HepG2 (cell line): Measurements from ENCODE around the gene AGTRAP. TPM values are rescaled to one million over a fixed set of nuclear protein-coding genes. Genes with fewer than 3 reads are reported as not detected.

Experiments used
- ATAC-seq: fragments of 200-7000 bp; cut with Tn5 transposase; 3 replicates; pipeline ENCODE4 v1.9.1; 2020; ENCODE audit warnings: mild to moderate bottlenecking, moderate library complexity
- BruUV-seq: library from RNA; stranded (reverse); fragments of 400-500 nt; replicated peaks from 2 replicates; lab custom pipeline; 2021; lab: Mats Ljungman, UMichigan
- CTCF ChIA-PET: fragments of 300-600 bp; formaldehyde crosslinking; extraction: SDS; loops from one replicate; lab custom pipeline; 2021; ENCODE audit warnings: low total read pairs, inconsistent platforms, low intra/inter-chr PET ratio; lab: Yijun Ruan, JAX
- POLR2A ChIA-PET: fragments of 350-600 bp; sonication (Branson Sonifier 250); formaldehyde crosslinking; loops from one replicate; lab custom pipeline; 2020; ENCODE audit warnings: antibody characterized with exemption, inconsistent platforms; lab: Yijun Ruan, JAX
- DNase-seq: peaks from one replicate; pipeline ENCODE4 v3.0.0-alpha.2; 2015; ENCODE audit warnings: low spot score
- FAIRE-seq: peaks from 3 replicates; lab custom pipeline; 2011; peaks lifted over from hg19 to GRCh38; lab: Jason Lieb, UNC
- H2AFZ ChIP-seq: one replicate; pipeline ENCODE4 v1.6.1; 2011; ENCODE audit warnings: low read length, inconsistent platforms
- H3K27ac ChIP-seq: fragments of 300-600 bp; 3 replicates; pipeline ENCODE4 v1.8.0; 2011; ENCODE audit warnings: mixed run types, mild to moderate bottlenecking, mixed read lengths, low read length, inconsistent platforms; ENCODE audit not compliant: insufficient read depth; ENCODE audit errors: extremely low read length
- H3K27me3 ChIP-seq, 2 experiments: fragments of 200-600 bp in 1 of 2; 2 replicates in 1 of 2; 3 replicates in 1 of 2; pipeline versions ENCODE4 v1.6.0 to v1.8.0; 2011; ENCODE audit warnings: low read length in 2 of 2, mild to moderate bottlenecking in 2 of 2, moderate library complexity in 2 of 2, inconsistent platforms in 1 of 2; ENCODE audit not compliant: insufficient read depth in 2 of 2, control insufficient read depth in 1 of 2
- H3K36me3 ChIP-seq, 2 experiments: fragments of 200-600 bp in 1 of 2; replicated peaks in 1 of 2; 2 replicates in 1 of 2; 3 replicates in 1 of 2; pipeline versions ENCODE4 v1.5.1 to v1.8.0; 2011; ENCODE audit warnings: low read length in 2 of 2, inconsistent platforms in 1 of 2; ENCODE audit not compliant: insufficient read depth in 2 of 2, control insufficient read depth in 1 of 2
- H3K4me1 ChIP-seq: 2 replicates; pipeline ENCODE4 v1.5.1; 2012; ENCODE audit warnings: low read length, inconsistent platforms; ENCODE audit not compliant: insufficient read depth
- H3K4me2 ChIP-seq: 2 replicates; pipeline ENCODE4 v1.6.0; 2011; ENCODE audit warnings: low read depth, low read length, inconsistent platforms
- H3K4me3 ChIP-seq, 3 experiments: fragments of 200-600 bp in 1 of 3; sonication (generic), shearing (Covaris generic) in 1 of 3; replicated peaks in 1 of 3; 2 replicates each; pipeline ENCODE4 v1.5.1; 2011 to 2016; ENCODE audit warnings: low read length in 3 of 3, inconsistent platforms in 2 of 3, low read depth in 2 of 3, mild to moderate bottlenecking in 2 of 3, control low read depth in 1 of 3, mixed read lengths in 1 of 3; ENCODE audit not compliant: insufficient read depth in 1 of 3
- H3K79me2 ChIP-seq: one replicate; pipeline ENCODE4 v1.6.1; 2011; ENCODE audit warnings: low read length, inconsistent platforms; ENCODE audit not compliant: insufficient read depth
- H3K9ac ChIP-seq: 2 replicates; pipeline ENCODE4 v1.6.0; 2011; ENCODE audit warnings: mild to moderate bottlenecking, low read depth, low read length, inconsistent platforms; ENCODE audit not compliant: insufficient read depth
- H3K9me3 ChIP-seq: 2 replicates; pipeline ENCODE4 v1.5.1; 2012; ENCODE audit warnings: mild to moderate bottlenecking, low read length
- H4K20me1 ChIP-seq: 2 replicates; pipeline ENCODE4 v1.6.0; 2011; ENCODE audit warnings: inconsistent platforms, mild to moderate bottlenecking, low read length, moderate library complexity; ENCODE audit not compliant: insufficient read depth
- ARHGAP35 ChIP-seq: sonication (generic); formaldehyde crosslinking; IDR thresholded peaks from 2 replicates; pipeline ENCODE4 v1.9.0; 2022; ENCODE audit warnings: mild to moderate bottlenecking, inconsistent platforms, moderate library complexity, missing genetic modification reagents, borderline replicate concordance
- CBX5 ChIP-seq: sonication (generic); formaldehyde crosslinking; IDR thresholded peaks from 2 replicates; pipeline ENCODE4 v1.4.0; 2020; ENCODE audit warnings: missing genetic modification reagents, borderline replicate concordance
- FOSL2 ChIP-seq: sonication (generic); formaldehyde crosslinking; IDR thresholded peaks from 2 replicates; pipeline ENCODE4 v1.4.0; 2020; ENCODE audit warnings: missing genetic modification reagents
- HNF4A ChIP-seq: sonication (generic); formaldehyde crosslinking; IDR thresholded peaks from 2 replicates; pipeline ENCODE4 v1.4.0; 2020; ENCODE audit warnings: missing genetic modification reagents
- NCOR1 ChIP-seq: fragments of 200-600 bp; sonication (generic); IDR thresholded peaks from 2 replicates; pipeline ENCODE4 v1.7.0; 2017; ENCODE audit warnings: antibody characterized with exemption, low read length, borderline replicate concordance
- SKI ChIP-seq: fragments of 450-650 bp; IDR thresholded peaks from one replicate; pipeline ENCODE4 v1.6.1; 2018; ENCODE audit warnings: mild to moderate bottlenecking; ENCODE audit not compliant: partially characterized antibody
- SSRP1 ChIP-seq: IDR thresholded peaks from 2 replicates; pipeline ENCODE4 v1.6.1; 2016; ENCODE audit warnings: control low read depth
- ZBTB7B ChIP-seq: sonication (generic); formaldehyde crosslinking; IDR thresholded peaks from 2 replicates; pipeline ENCODE4 v1.4.0; 2020; ENCODE audit warnings: missing genetic modification reagents
- ZNF510 ChIP-seq: sonication (generic); formaldehyde crosslinking; IDR thresholded peaks from 2 replicates; pipeline ENCODE4 v1.4.0; 2020; ENCODE audit warnings: low read depth, mild to moderate bottlenecking, missing genetic modification reagents
- ZNF850 ChIP-seq: sonication (generic); formaldehyde crosslinking; conservative IDR thresholded peaks from 2 replicates; pipeline ENCODE4 v1.9.0; 2021; ENCODE audit warnings: mild to moderate bottlenecking, missing genetic modification reagents
- WGBS: methylation state at CpG from one replicate; pipeline ENCODE4 v1.1.6; 2017; ENCODE audit warnings: low lambda C conversion rate; 5-methylcytosine and 5-hydroxymethylcytosine counted together
- in situ Hi-C: cut with HindIII; loops from 2 replicates; pipeline ENCODE4 v1.10.0; 2017; ENCODE audit warnings: low pct_unique_long_range_greater_than_20kb; ENCODE audit not compliant: extremely low pct_ligation_motif_present
- intact Hi-C: fragments of 100-400 bp; cut with micrococcal nuclease; formaldehyde crosslinking; loops from one replicate; pipeline ENCODE4 v1.10.0; 2022; ENCODE audit not compliant: unreplicated experiment
- polyA plus RNA-seq, 8 experiments: library from polyadenylated mRNA; depleted of rRNA in 3 of 8; stranded (reverse) in 7 of 8; unstranded in 1 of 8; fragments of >200 nt; fragmentation: Illumina TruSeq in 4 of 8; extraction: Trizol in 4 of 8; gene quantifications; 2 replicates each; pipeline versions ENCODE4 v1.2.1 to v1.2.3, GENCODE V29; 2011 to 2016; ENCODE audit warnings: low read depth in 4 of 8, missing spikeins in 1 of 8, mixed read lengths in 1 of 8; ENCODE audit not compliant: insufficient read depth in 1 of 8
- total RNA-seq, 5 experiments: library from RNA; depleted of rRNA; stranded (reverse); fragments of >200 nt; fragmentation: Illumina TruSeq; extraction: Trizol; gene quantifications; 2 replicates each; pipeline ENCODE4 v1.2.3, GENCODE V29; 2016; ENCODE audit warnings: low read depth in 1 of 5
- TF ChIP-seq, protein P1 (sequence below): sonication (generic); formaldehyde crosslinking; IDR thresholded peaks from 2 replicates; pipeline ENCODE4; 2020; ENCODE audit warnings: missing genetic modification reagents, mild to moderate bottlenecking, borderline replicate concordance
- TF ChIP-seq, protein P2 (sequence below): sonication (generic); formaldehyde crosslinking; IDR thresholded peaks from 2 replicates; pipeline ENCODE4 v1.4.0; 2020; ENCODE audit warnings: mild to moderate bottlenecking, low read depth, missing genetic modification reagents
- TF ChIP-seq, protein P3 (sequence below): sonication (generic); formaldehyde crosslinking; IDR thresholded peaks from 2 replicates; pipeline ENCODE4 v1.8.1; 2022; ENCODE audit warnings: mild to moderate bottlenecking, missing genetic modification reagents
- TF ChIP-seq, protein P4 (sequence below): sonication (generic); formaldehyde crosslinking; conservative IDR thresholded peaks from 2 replicates; pipeline ENCODE4 v1.4.0; 2020; ENCODE audit warnings: missing genetic modification reagents

The AGTRAP gene
- total and polyA plus RNA-seq, 2 of the 13 experiments (the other 11 are each of a cell fraction or from before 2014, with no cell fraction given): 28.3 to 32.0 TPM

DNA sequence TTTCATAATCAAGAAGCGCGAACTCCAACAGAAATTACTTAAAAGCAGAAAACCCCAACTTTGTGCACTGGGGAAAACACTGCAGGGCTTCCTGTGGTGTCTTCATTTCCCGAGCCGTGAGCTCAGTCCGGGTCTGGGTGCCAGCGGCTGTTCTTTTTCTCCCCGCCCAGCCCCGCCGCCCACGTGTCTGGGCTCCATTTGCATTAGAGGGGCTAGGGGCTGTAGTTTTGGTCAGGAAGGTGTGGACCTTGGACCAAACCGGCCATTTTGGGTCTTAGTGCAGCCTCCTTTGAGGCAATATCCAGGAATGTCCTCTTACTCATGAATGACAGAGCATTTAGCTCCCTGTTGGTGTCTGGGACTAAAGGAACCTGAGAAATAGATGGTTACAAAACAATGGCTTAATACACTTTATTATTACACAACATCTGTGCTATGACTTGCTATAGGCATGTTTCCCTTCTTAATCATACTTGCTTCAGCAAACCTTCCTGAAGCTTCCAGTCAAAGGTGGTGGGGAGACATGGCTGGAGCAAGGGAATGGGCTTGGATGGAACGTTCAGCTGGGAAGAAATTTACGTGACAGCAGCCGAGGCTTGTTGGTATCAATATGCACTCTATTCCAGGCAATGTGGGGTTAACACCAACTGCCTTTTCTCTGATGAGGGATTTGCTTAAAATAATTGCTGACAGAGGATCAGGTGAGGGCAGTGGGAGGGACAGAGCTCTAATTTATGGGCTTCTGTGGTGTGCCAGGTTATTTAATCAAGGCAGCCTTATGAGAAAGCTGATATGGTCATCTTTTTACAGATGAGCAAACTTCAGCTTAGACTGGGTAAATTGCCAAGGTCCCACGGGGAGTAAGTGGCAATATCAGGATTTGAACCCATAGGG lies 1.1 kb downstream of the AGTRAP start (continued):
- TF ChIP-seq, protein P1, sequence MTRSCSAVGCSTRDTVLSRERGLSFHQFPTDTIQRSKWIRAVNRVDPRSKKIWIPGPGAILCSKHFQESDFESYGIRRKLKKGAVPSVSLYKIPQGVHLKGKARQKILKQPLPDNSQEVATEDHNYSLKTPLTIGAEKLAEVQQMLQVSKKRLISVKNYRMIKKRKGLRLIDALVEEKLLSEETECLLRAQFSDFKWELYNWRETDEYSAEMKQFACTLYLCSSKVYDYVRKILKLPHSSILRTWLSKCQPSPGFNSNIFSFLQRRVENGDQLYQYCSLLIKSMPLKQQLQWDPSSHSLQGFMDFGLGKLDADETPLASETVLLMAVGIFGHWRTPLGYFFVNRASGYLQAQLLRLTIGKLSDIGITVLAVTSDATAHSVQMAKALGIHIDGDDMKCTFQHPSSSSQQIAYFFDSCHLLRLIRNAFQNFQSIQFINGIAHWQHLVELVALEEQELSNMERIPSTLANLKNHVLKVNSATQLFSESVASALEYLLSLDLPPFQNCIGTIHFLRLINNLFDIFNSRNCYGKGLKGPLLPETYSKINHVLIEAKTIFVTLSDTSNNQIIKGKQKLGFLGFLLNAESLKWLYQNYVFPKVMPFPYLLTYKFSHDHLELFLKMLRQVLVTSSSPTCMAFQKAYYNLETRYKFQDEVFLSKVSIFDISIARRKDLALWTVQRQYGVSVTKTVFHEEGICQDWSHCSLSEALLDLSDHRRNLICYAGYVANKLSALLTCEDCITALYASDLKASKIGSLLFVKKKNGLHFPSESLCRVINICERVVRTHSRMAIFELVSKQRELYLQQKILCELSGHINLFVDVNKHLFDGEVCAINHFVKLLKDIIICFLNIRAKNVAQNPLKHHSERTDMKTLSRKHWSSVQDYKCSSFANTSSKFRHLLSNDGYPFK (CRISPR knock-in tag): peak; percentile 97
- TF ChIP-seq CBX5 (CRISPR knock-in tag) (0 out of 2 replicates have a peak, but pooled peaks have one; percentile 11), NCOR1 (peak; percentile 32; the same call in 1 of the 2 replicates), SKI (peak; percentile 17), HNF4A (CRISPR knock-in tag) (peak; percentile 70)
- TF ChIP-seq, protein P2, sequence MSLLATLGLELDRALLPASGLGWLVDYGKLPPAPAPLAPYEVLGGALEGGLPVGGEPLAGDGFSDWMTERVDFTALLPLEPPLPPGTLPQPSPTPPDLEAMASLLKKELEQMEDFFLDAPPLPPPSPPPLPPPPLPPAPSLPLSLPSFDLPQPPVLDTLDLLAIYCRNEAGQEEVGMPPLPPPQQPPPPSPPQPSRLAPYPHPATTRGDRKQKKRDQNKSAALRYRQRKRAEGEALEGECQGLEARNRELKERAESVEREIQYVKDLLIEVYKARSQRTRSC (CRISPR knock-in tag): no peak

DNA sequence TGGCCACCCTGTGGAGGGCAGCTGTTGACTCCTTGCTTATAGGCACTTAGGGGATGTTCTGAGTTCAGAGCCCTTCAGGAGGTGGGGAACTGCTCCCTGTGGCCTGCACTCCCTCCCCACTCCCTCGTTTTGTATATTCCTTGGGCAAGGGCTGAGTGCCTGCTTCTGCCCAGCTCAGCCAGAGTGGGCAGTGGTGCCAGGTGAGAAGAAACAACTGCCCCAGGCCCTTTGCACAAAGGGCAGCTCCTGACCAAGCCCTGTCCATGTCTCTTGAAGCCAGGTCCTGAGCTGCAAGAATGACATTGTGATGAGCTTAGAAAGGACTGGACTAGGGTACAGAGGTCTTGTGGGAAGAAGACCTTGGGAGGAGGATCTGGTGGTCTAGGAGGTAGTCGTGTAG lies 2.2 kb downstream of the AGTRAP start:
- BruUV-seq: no TSS peak
- Histone ChIP-seq H3K4me1 (peaks cover 35% of the 10 kb centered on the region), H3K27ac (no peak overlapping the region), H3K4me2 (no peak overlapping the region), H2AFZ (no peak overlapping the region), H3K4me3 (no peak overlapping the region), H3K9me3 (no peaks in the 10 kb centered on the region), H3K9ac (no peak overlapping the region), H4K20me1 (no peaks in the 10 kb centered on the region), H3K79me2 (no peaks in the 10 kb centered on the region), H3K36me3 (no peaks in the 10 kb centered on the region), H3K27me3 (peaks cover 0 to 3% of the 10 kb centered on the region in 2 experiments; a peak in 1 of 5 replicates)
- in situ Hi-C loops (no loop called here), intact Hi-C loops (no loop called here)
- ChIA-PET POLR2A (interaction anchor here (1.3 to 3.5 kb wide), 5 partner anchors 18 to 246 kb away, joined by 4 to 17 read pairs (median 8); partner anchors contain the start of gene MFN2), CTCF (no interaction called here)
- DNase-seq (no peak), ATAC-seq (no peak), FAIRE-seq (no peak)
- WGBS: 86% methylated on average over 2 of the region's 2 CpGs
- TF ChIP-seq ZNF510 (CRISPR knock-in tag) (no peak), SSRP1 (CRISPR knock-in tag) (no peak), ZNF850 (CRISPR knock-in tag) (no peak), ZBTB7B (CRISPR knock-in tag) (no peak), ARHGAP35 (CRISPR knock-in tag) (no peak), FOSL2 (CRISPR knock-in tag) (no peak)
- TF ChIP-seq, protein P3, sequence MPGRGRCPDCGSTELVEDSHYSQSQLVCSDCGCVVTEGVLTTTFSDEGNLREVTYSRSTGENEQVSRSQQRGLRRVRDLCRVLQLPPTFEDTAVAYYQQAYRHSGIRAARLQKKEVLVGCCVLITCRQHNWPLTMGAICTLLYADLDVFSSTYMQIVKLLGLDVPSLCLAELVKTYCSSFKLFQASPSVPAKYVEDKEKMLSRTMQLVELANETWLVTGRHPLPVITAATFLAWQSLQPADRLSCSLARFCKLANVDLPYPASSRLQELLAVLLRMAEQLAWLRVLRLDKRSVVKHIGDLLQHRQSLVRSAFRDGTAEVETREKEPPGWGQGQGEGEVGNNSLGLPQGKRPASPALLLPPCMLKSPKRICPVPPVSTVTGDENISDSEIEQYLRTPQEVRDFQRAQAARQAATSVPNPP: no peak
- TF ChIP-seq, protein P4, sequence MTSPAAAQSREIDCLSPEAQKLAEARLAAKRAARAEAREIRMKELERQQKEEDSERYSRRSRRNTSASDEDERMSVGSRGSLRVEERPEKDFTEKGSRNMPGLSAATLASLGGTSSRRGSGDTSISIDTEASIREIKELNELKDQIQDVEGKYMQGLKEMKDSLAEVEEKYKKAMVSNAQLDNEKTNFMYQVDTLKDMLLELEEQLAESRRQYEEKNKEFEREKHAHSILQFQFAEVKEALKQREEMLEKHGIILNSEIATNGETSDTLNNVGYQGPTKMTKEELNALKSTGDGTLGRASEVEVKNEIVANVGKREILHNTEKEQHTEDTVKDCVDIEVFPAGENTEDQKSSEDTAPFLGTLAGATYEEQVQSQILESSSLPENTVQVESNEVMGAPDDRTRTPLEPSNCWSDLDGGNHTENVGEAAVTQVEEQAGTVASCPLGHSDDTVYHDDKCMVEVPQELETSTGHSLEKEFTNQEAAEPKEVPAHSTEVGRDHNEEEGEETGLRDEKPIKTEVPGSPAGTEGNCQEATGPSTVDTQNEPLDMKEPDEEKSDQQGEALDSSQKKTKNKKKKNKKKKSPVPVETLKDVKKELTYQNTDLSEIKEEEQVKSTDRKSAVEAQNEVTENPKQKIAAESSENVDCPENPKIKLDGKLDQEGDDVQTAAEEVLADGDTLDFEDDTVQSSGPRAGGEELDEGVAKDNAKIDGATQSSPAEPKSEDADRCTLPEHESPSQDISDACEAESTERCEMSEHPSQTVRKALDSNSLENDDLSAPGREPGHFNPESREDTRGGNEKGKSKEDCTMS: no peak
